ENCODE measurements around the gene CACHD1.
"Not testable (repeated sequence)": the region's sequence is repeated elsewhere in the genome, so short reads cannot be mapped to it uniquely, and the experiment has no call there.

CACHD1 gene

GRCh38 chr1:64675718-64676345 lies 205.9 kb downstream of the CACHD1 start:
- DNase-seq: peak; percentile 15

GRCh38 chr1:64676386-64676785 lies 206.5 kb downstream of the CACHD1 start:
- DNase-seq: no peak

GRCh38 chr1:64677532-64677931 lies 207.6 kb downstream of the CACHD1 start:
- DNase-seq: no peak

GRCh38 chr1:64678366-64678765 lies 208.4 kb downstream of the CACHD1 start:
- DNase-seq: no peak

DNA sequence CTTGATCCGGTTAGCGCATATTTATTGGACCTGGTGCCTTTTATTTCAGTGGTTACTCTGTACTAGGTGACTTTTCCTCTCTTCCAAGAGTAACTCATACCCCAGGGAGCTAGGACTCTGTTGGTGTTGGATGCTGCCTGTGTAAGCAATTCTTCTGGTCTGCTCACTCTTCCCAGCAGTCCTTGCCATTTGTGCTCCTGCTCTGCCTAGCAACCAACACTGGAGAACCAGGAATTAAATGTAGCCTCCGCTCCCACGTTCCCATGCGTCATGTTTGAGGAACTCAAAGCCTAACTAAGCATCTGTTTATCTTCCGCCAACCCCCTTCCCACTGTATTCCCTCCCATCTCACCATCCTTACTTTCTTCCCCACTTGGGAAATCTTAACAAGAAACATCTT lies 209.2 kb downstream of the CACHD1 start:
- DNase-seq: no peak

DNA sequence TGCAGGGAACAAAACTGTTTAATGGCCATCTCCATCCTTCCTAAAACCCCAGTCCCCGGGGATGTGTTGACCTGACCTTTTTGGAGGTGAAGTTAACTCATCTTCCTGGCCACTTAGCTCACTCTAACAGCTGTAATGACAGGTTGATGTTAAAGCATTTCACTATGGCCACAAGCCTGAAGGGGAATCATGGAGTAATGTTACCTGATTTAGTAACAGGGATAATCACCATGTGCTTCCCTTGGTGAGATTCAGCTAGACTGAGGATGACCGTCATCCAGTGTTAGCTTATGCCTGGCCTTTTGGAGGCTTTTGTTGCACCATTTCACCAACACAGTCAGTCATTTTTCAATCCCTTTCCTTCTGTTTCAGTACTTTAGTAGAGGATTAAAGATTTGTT lies 210.7 kb downstream of the CACHD1 start:
- DNase-seq: no peak

- no peak for DNase-seq
Measured at GRCh38 chr1:64681043-64681442, 211.1 kb downstream of the CACHD1 start.

- DNase-seq: no peak
Measured at GRCh38 chr1:64683419-64683818, 213.5 kb downstream of the CACHD1 start.

DNA sequence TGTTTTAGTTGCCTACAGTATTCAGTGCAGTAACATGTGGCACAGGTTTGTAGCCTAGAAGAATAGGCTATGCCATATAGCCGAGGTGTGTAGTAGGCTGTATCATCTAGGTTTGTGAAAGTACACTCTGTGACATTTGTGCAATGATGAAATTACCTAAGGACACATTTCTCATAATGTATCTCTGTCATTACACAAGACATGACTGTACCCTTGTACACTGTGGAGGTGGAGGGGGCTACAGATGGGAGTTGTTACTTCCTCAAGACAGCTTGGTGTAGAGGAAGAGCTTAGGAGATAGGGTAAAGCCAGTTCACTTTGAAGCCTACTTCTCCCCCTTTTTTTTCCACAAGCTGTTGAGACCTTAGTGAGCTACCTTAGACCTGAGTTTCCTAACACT lies 215.3 kb downstream of the CACHD1 start:
- no peak for DNase-seq

DNA sequence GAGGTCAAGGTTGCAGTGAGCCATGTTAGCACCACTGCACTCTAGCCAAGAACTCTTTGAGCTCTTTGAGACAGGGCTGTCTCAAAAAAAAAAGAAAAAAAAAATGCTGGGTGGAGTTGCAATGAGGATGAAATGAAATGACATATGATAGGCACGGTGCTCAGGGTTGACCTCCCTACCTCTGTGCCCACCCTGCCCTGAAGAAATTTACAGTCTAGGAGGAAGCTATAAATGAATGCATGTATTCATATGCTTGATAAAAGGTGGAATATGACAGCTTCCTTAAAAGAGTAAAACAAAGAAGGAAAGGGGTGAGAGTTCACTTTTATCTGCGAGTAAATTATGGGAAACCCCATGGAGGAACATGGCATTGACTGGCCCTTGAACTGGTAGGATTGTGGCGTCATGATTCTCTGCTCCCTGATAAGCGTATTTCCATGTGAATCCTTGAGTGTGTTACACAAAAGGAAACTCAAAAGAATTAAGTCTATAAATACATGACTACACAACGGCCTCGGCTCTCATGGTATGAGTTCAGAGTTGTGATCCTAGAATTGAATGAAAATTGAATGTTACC lies 215.9 kb downstream of the CACHD1 start:
- DNase-seq: no peak

DNA sequence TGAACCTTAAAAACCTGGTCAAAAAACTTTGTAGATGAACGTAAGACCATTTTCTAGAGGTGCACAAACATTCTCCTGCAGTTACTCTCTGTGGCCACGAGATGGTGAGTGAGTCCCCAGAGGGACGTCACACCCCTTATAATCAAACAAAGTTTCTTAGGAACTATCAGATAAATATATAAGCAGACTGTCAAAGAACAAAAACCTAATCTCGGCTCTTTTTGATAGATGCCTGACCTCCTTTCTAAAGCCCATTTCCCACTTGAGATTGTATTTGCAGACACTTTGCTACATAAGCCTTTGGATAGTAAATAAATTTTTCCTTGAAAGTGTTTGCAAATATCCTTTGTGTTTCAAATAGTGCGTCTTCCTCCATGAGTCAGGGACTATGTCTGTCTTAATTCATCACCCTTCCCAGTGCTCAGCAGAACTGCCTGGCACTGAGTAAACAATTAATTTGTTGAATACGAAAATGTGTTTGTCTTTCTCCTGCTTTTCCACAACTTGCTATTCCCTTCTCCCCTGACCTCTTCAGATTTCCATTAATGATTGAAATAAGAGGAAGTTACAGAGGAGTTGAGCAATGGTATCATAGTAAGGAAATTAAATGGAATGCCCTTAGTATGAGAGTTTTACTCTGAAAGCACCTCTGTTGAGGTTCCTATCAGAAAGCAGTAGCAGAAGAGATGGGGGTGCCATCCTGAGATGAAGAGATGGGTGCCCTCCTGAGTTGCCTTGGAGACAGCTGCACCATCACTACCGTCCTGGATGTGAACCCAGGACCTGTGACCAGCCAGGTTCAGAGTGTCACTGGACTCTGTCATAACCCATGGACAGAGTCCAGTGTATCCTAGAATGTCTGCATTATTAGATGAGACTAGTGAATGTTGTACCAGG lies 217.1 kb downstream of the CACHD1 start:
- peak; percentile 47 for DNase-seq

GRCh38 chr1:64687725-64688327 lies 217.9 kb downstream of the CACHD1 start:
- no peak for DNase-seq

DNA sequence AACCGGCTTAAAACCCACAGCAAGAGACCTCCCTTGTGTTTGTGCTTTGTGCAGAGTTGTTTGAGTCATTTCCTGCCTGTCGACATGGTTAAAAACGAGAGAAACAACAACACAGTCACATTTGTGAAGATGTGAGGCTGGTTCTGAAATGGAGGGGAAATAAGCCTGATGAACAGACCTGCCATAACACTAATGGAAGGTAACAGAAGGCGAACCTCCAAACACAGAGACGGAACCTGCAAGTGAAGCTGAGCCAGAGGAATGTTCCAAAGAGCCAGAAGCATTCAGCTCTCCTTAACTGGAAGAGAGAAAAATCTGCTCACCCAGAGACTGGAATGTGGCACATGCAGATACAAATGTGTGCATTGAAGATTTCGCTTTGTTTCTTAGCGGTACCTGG lies 221.7 kb downstream of the CACHD1 start:
- DNase-seq: no peak

GRCh38 chr1:64692911-64693310 lies 223.0 kb downstream of the CACHD1 start:
- no peak for DNase-seq

- DNase-seq: no peak
Measured at GRCh38 chr1:64693406-64693805, 223.5 kb downstream of the CACHD1 start.

DNA sequence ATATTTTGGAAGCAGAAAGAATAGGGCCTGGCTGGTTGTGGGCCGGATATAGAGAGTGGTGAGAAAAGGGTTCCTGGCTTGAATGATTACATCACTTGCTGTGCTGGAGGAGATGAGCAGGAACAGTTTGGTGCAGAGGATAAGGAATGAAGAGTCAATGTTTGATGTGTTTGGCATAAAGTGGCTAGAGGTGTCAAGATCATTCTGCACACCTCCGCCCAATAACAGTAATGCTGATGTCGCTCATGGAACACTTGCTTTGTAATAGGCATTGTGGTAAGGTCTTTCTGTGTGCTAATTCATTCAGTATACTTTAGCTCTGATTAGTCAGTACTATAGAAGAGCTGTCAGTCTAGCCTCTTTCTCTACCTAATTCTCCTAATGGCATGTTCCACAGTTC lies 226.9 kb downstream of the CACHD1 start:
- DNase-seq: no peak

DNA sequence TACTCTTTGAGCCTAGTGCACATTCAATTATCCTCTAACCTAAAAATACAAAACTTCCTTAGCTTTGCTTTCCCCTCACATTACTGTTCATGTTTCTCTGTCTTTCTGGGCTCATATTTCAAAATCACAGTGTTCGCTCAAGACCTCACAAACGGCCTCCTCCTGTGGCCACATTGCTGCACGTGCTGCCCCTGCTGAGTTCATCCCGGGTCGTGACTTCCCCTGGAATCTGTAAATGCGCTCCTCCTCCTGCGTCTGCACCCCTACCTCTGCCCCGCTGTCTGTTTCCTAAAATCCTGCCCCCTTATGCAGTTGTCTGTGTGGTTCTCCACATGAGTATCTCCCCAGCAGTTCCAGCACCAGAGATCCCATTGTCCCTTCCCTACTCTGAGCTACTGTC lies 229.4 kb downstream of the CACHD1 start:
- no peak for DNase-seq

- no peak for DNase-seq
Measured at GRCh38 chr1:64701071-64701470, 231.1 kb downstream of the CACHD1 start.

DNA sequence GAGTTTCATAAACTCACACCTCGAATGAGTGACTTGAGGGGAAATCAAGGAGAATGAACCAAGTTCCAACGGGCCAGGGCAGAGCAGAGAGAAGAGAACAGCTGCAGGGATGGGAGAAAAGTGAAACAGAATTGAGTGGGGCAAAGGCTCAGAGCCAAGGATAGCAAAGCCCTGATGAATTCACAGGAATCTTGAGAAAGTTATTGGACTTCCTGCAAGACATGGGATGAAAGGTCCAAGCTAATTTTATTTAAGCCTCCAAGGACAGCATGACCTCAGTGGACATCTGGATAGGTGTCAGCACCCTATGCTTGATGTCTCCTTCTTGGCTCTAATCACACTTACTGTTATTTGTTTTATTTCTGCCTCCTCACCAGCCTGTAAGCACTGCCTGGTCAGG lies 232.0 kb downstream of the CACHD1 start:
- no peak for DNase-seq

- DNase-seq: not testable (repeated sequence)
Measured at GRCh38 chr1:64702670-64703069, 232.7 kb downstream of the CACHD1 start.

GRCh38 chr1:64703600-64703999 lies 233.7 kb downstream of the CACHD1 start:
- no peak for DNase-seq

GRCh38 chr1:64705591-64705990 lies 235.7 kb downstream of the CACHD1 start:
- DNase-seq: no peak

DNA sequence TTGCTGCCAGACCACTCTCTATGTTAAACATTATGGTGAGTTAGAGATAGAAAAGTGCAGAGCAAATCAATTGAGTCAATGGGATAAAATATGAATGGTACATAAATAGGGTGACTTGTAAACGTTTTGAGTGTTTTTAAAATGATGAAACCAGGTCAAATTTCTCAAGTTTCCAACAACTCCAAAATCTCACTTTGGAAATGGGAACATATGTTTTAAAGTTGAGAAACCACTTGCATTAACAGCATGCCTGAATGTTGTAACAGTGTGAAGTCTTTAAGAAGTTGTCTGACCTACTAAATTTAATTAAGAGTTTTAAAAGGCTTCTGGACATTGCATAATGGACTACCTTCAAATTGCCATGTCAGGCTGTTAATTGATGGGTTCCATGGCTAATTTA lies 241.3 kb downstream of the CACHD1 start:
- DNase-seq: no peak

DNA sequence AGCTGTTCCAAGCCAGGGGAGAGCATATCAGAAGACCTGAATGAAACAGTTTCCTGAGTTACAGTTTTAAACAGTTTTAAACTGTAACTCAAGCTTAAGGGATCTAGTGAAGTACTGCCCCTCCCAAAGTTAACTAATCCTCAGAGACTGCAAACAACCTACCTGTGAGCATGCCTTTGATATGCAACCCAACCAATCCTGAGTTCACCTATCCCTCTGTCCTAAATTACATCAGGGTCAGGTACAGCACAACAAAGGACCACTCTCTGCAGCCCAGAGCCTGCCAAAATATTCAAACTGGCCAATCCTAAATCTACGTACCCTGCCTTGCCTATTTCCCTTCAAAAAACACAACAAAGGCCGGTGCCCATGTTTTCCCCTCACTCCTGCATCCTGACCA lies 242.1 kb downstream of the CACHD1 start:
- no peak for DNase-seq

Measured in NCI-H1694 treated with DMSO at 0.1 percent for 48 hours (cell line).